HCT116 (cell line): ENCODE measurements around the gene MTIF3.

ENCODE experiments used
- CEBPB ChIP-seq: IDR thresholded peaks from 2 replicates; pipeline ENCODE4 v1.6.1; 2012; ENCODE audit warnings: low read depth
- CTCF ChIP-seq, 3 experiments: fragments of 200-600 bp in 1 of 3; sonication (generic) in 1 of 3; IDR thresholded peaks in 2 of 3; conservative IDR thresholded peaks in 1 of 3; 2 replicates each; pipeline ENCODE4 v1.5.1; 2012 to 2017; ENCODE audit warnings: low read depth in 2 of 3, low read length in 2 of 3, antibody characterized with exemption in 1 of 3, borderline replicate concordance in 1 of 3, control low read depth in 1 of 3, mild to moderate bottlenecking in 1 of 3, mixed read lengths in 1 of 3, mixed run types in 1 of 3, moderate library complexity in 1 of 3; ENCODE audit not compliant: insufficient read depth in 1 of 3
- EZH2 ChIP-seq: fragments of 200-600 bp; sonication (generic); IDR thresholded peaks from 2 replicates; pipeline ENCODE4 v1.6.1; 2017; ENCODE audit warnings: antibody characterized with exemption, mixed run types
- JUND ChIP-seq: IDR thresholded peaks from 2 replicates; pipeline ENCODE4 v1.6.1; 2012
- YY1 ChIP-seq: IDR thresholded peaks from 2 replicates; pipeline ENCODE4 v1.6.1; 2011; ENCODE audit warnings: low read length, low read depth, moderate library complexity, mild to moderate bottlenecking; ENCODE audit not compliant: insufficient replicate concordance; ENCODE audit errors: extremely low read depth
- TF ChIP-seq, protein P1 (sequence below): IDR thresholded peaks from 2 replicates; pipeline ENCODE4 v1.6.1; 2012; ENCODE audit warnings: low read depth

GRCh38 chr13:27487776-27488175 lies 37.4 kb upstream of the MTIF3 start:
- no peak for TF ChIP-seq CTCF (IDR thresholded peaks at IDR 0.05 in 2 of 3, conservative IDR thresholded peaks at IDR 0.05 in 1 of 3; ENCODE audit: borderline replicate concordance in 1 of 3, insufficient read depth in 1 of 3, low read depth in 2 of 3, low read length in 2 of 3)
- TF ChIP-seq, protein P1, sequence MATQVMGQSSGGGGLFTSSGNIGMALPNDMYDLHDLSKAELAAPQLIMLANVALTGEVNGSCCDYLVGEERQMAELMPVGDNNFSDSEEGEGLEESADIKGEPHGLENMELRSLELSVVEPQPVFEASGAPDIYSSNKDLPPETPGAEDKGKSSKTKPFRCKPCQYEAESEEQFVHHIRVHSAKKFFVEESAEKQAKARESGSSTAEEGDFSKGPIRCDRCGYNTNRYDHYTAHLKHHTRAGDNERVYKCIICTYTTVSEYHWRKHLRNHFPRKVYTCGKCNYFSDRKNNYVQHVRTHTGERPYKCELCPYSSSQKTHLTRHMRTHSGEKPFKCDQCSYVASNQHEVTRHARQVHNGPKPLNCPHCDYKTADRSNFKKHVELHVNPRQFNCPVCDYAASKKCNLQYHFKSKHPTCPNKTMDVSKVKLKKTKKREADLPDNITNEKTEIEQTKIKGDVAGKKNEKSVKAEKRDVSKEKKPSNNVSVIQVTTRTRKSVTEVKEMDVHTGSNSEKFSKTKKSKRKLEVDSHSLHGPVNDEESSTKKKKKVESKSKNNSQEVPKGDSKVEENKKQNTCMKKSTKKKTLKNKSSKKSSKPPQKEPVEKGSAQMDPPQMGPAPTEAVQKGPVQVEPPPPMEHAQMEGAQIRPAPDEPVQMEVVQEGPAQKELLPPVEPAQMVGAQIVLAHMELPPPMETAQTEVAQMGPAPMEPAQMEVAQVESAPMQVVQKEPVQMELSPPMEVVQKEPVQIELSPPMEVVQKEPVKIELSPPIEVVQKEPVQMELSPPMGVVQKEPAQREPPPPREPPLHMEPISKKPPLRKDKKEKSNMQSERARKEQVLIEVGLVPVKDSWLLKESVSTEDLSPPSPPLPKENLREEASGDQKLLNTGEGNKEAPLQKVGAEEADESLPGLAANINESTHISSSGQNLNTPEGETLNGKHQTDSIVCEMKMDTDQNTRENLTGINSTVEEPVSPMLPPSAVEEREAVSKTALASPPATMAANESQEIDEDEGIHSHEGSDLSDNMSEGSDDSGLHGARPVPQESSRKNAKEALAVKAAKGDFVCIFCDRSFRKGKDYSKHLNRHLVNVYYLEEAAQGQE: no peak
- TF ChIP-seq YY1: no peak
- TF ChIP-seq EZH2: no peak
- TF ChIP-seq CEBPB: no peak
- no peak for TF ChIP-seq JUND
